ENCODE results near the gene RASGRF1.

GRCh38 chr15:78999636-79000035 is 90.9 kb downstream of the RASGRF1 start:
- TF ChIP-seq CTCF (IDR thresholded peaks at IDR 0.05 in 4 of 5, conservative IDR thresholded peaks at IDR 0.05 in 1 of 5) (no peak), POLR2A (IDR thresholded peaks at IDR 0.05) (no peak)
